Measurements from ENCODE around the gene GALNT2.

The GALNT2 gene

DNA sequence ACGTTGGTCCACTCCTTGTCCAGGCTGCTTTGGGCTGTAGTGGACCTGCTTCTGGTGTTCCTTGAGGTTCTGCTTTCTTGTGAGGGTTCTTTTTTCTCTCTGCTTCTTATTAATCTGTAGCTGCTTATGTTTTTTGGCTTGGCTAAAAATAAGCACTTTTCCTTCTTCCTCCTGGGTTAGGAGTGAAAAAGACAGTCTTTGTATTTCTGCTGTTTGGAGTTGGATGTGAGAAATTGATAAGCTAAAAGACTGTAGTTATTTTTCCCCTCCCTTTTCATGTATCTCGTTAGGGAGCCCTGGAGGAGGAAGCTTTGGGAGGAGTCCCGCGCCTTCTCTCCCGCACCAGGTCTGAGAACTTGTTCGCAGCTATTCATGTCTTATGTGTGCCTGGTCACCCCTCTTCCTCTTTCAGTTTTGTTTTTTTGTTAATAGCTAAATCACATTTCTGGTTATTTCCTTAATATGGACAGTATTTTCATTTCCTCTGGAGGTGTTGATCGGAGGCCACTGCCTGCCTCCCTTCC, 79.0 kb downstream of the GALNT2 start:
- DNase-seq, result peak; percentile 66
- H3K27me3 ChIP-seq (replicated peaks; ENCODE audit: insufficient read depth, low read length), result no peaks in the 10 kb centered on the region
- H4K20me1 ChIP-seq (ENCODE audit: insufficient read depth, low read length), result no peaks in the 10 kb centered on the region
- peak overlapping the region; percentile 65 for H2AFZ ChIP-seq (ENCODE audit: low read length)
- no peaks in the 10 kb centered on the region for H3K9me3 ChIP-seq (replicated peaks; ENCODE audit: insufficient read depth, low read length)
- H3K4me3 ChIP-seq (ENCODE audit: low read length), result peak overlapping the region; percentile 49
- H3K4me2 ChIP-seq (ENCODE audit: low read depth, low read length), result peak overlapping the region; percentile 91
- no peaks in the 10 kb centered on the region for H3K9me2 ChIP-seq (replicated peaks; ENCODE audit: insufficient read depth, low read length)
- H3K79me2 ChIP-seq (ENCODE audit: low read length), result peaks cover 98% of the 10 kb centered on the region
- H3K36me3 ChIP-seq (replicated peaks; ENCODE audit: insufficient read depth, low read length), result no peaks in the 10 kb centered on the region
- H3K27ac ChIP-seq (ENCODE audit: low read length), result peak overlapping the region; percentile 81
- H3K4me1 ChIP-seq (ENCODE audit: low read length), result peaks cover 68% of the 10 kb centered on the region
- TF ChIP-seq CTCF (IDR thresholded peaks at IDR 0.05; ENCODE audit: low read length) (no peak), EZH2 (optimal IDR thresholded peaks at IDR 0.05; ENCODE audit: low read depth, low read length) (no peak), EZH2phosphoT487 (IDR thresholded peaks at IDR 0.05; ENCODE audit: low read length) (no peak)
- H3K9ac ChIP-seq (ENCODE audit: low read length), result peak overlapping the region; percentile 63
- H3F3A ChIP-seq (ENCODE audit: insufficient read depth, low read length), result peaks cover 48% of the 10 kb centered on the region

- no peak for TF ChIP-seq CTCF (IDR thresholded peaks at IDR 0.05; ENCODE audit: low read length)
- TF ChIP-seq EZH2 (optimal IDR thresholded peaks at IDR 0.05; ENCODE audit: low read depth, low read length), result no peak
- TF ChIP-seq EZH2phosphoT487 (IDR thresholded peaks at IDR 0.05; ENCODE audit: low read length), result no peak
Observed at GRCh38 chr1:230146709-230147108, 79.7 kb downstream of the GALNT2 start.

DNA sequence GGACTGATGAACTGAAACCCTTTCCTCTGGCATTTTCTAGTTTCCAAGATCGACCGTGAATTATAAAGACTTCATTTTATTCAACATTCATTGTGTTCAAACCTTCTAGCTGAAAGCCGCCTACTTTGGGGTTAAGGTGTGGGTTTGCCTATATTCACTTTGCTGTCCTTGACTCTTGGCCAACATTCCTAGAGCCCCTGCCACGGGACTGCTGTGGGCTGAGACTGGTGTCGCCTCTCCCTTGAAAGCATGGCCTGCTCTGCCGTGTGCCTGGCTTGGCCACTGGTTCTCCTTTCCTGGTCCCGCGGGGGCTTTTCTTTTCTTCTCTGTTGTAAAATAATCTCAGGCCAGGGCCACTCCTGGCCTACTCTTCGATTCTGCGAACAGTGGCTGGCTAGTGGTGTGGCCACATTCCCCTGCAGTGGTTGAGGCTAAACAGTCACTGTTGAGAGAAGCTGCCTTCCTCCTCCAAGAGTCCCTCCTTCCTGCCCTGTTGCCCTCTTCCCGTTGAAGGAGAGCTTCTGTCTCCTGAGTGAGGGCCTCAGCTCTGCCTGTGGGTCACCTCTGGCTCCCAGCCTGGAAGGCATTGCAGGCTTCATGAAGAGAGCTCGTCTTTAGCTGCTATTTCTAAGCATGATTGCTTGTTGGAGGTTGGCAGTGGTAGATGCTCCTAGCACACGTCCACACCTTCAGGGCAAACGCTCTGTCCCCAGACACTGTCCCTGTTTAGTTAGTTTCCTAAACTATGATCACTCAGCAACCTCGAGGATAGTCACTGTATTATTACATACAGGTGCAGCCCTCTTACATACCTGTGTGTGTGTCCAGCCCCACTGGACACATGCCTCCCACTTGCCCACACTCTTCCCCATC, 80.5 kb downstream of the GALNT2 start:
- Histone ChIP-seq H3F3A (ENCODE audit: insufficient read depth, low read length) (peaks cover 43% of the 10 kb centered on the region), H3K27me3 (replicated peaks; ENCODE audit: insufficient read depth, low read length) (no peaks in the 10 kb centered on the region), H3K79me2 (ENCODE audit: low read length) (peaks cover 98% of the 10 kb centered on the region), H4K20me1 (ENCODE audit: insufficient read depth, low read length) (no peaks in the 10 kb centered on the region), H3K9me3 (replicated peaks; ENCODE audit: insufficient read depth, low read length) (no peaks in the 10 kb centered on the region), H3K4me2 (ENCODE audit: low read depth, low read length) (peak overlapping the region; percentile 20; the same call in 1 of the 2 replicates), H3K36me3 (replicated peaks; ENCODE audit: insufficient read depth, low read length) (no peaks in the 10 kb centered on the region), H3K9me2 (replicated peaks; ENCODE audit: insufficient read depth, low read length) (no peaks in the 10 kb centered on the region), H3K4me3 (ENCODE audit: low read length) (no peak overlapping the region), H3K27ac (ENCODE audit: low read length) (peak overlapping the region; percentile 78), H3K4me1 (ENCODE audit: low read length) (peaks cover 61% of the 10 kb centered on the region), H3K9ac (ENCODE audit: low read length) (peak overlapping the region; percentile 26; the same call in 1 of the 2 replicates), H2AFZ (ENCODE audit: low read length) (no peak overlapping the region)
- DNase-seq, result no peak
- TF ChIP-seq EZH2phosphoT487 (IDR thresholded peaks at IDR 0.05; ENCODE audit: low read length), result no peak
- TF ChIP-seq CTCF (IDR thresholded peaks at IDR 0.05; ENCODE audit: low read length), result no peak
- no peak for TF ChIP-seq EZH2 (optimal IDR thresholded peaks at IDR 0.05; ENCODE audit: low read depth, low read length)

More at GRCh38 chr1:230146709-230147108, 79.7 kb downstream of the GALNT2 start:
- Histone ChIP-seq H3K4me1 (ENCODE audit: low read length) (peaks cover 64% of the 10 kb centered on the region), H3F3A (ENCODE audit: insufficient read depth, low read length) (peaks cover 43% of the 10 kb centered on the region), H3K4me2 (ENCODE audit: low read depth, low read length) (peak overlapping the region; percentile 91), H3K27me3 (replicated peaks; ENCODE audit: insufficient read depth, low read length) (no peaks in the 10 kb centered on the region), H3K4me3 (ENCODE audit: low read length) (peak overlapping the region; percentile 49), H3K9me3 (replicated peaks; ENCODE audit: insufficient read depth, low read length) (no peaks in the 10 kb centered on the region), H3K9me2 (replicated peaks; ENCODE audit: insufficient read depth, low read length) (no peaks in the 10 kb centered on the region), H3K79me2 (ENCODE audit: low read length) (peaks cover 98% of the 10 kb centered on the region), H3K27ac (ENCODE audit: low read length) (peak overlapping the region; percentile 81), H2AFZ (ENCODE audit: low read length) (no peak overlapping the region), H4K20me1 (ENCODE audit: insufficient read depth, low read length) (no peaks in the 10 kb centered on the region), H3K9ac (ENCODE audit: low read length) (peak overlapping the region; percentile 63), H3K36me3 (replicated peaks; ENCODE audit: insufficient read depth, low read length) (no peaks in the 10 kb centered on the region)
- no peak for DNase-seq

All from MM.1S (cell line).